ENCODE data around the gene NFKBIZ.

- TF ChIP-seq, protein P1, sequence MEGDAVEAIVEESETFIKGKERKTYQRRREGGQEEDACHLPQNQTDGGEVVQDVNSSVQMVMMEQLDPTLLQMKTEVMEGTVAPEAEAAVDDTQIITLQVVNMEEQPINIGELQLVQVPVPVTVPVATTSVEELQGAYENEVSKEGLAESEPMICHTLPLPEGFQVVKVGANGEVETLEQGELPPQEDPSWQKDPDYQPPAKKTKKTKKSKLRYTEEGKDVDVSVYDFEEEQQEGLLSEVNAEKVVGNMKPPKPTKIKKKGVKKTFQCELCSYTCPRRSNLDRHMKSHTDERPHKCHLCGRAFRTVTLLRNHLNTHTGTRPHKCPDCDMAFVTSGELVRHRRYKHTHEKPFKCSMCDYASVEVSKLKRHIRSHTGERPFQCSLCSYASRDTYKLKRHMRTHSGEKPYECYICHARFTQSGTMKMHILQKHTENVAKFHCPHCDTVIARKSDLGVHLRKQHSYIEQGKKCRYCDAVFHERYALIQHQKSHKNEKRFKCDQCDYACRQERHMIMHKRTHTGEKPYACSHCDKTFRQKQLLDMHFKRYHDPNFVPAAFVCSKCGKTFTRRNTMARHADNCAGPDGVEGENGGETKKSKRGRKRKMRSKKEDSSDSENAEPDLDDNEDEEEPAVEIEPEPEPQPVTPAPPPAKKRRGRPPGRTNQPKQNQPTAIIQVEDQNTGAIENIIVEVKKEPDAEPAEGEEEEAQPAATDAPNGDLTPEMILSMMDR (conservative IDR thresholded peaks at IDR 0.05; ENCODE audit: low read length), result no peak
- TF ChIP-seq EZH2phosphoT487 (IDR thresholded peaks at IDR 0.05; ENCODE audit: borderline replicate concordance, low read depth, low read length), result no peak
These were observed 19.9 kb upstream of the NFKBIZ start for GRCh38 chr3:101829437-101829830.
